Amniotic epithelial cell (primary cell): ENCODE results near the gene PRCD.
"Not testable (repeated sequence)": the region's sequence is repeated elsewhere in the genome, so short reads cannot be mapped to it uniquely, and the experiment has no call there.

ENCODE experiments used
- DNase-seq: peaks from one replicate; pipeline ENCODE4 v3.0.0-alpha.2; 2010; ENCODE audit warnings: low read depth

The PRCD gene

DNA sequence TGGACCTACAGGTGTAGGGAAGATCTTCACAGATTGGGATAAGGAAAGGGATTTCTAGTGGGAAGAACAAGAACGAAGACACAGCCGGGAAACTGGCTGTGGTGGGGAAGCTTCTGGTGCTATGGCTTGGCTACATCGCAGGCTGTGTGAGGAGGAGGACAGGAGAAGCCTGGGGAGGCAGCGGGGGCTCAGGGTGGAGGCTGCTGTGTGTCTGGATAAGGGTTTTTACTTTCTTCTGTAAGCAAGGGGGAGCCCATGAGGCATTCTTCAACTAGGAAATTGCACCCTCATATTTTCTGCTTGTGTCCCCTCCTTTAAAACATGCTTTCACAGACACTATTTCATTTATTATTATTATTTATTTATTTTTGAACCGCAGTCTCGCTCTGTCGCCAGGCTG, 35.7 kb upstream of the PRCD start:
- DNase-seq: no peak

DNA sequence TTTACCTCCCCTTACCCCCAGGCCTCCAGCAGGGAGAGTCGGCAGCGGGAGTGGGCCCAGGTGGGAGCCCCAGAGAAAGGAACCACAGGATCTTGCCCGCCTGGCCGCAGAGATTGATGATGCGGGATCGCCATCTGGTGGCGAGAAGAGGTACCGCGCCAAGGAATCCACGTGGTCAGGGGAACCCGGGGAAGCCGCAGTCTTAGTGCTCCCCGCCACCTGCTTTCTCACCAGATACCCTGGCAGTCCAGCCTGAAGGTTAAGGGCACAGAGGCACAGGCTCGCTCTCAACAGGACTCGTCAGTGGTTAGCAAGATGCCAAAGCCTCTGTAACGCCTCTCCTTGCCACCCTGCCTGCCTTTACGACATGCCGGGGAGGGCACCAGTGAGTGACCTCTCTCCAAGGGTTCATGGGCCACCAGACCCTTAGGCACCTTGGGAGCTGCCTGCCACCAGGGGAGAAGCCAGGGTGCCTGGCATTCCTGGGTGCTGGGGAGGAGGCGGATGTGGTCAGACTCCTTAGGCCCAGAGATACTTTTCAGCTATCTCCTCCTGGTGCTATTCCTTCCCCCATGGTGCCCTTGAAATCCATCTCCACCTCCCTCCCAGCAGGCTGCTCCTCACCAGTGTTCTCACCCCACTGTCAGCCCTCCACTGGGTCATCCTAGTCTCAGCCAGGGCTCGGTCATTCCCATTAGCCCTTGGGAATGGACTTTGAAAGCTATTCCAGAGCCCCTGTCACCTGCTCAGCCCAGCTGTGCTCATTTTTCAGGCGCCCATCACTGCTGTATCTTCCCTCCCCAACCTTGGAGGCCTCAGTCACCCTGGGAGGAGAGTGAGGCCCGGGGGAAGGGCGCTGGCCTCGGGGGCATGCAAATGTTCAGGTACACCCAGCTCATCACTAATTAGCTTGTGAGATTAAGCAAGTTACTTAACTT, 33.2 kb upstream of the PRCD start:
- peak; percentile 37 for DNase-seq

DNA sequence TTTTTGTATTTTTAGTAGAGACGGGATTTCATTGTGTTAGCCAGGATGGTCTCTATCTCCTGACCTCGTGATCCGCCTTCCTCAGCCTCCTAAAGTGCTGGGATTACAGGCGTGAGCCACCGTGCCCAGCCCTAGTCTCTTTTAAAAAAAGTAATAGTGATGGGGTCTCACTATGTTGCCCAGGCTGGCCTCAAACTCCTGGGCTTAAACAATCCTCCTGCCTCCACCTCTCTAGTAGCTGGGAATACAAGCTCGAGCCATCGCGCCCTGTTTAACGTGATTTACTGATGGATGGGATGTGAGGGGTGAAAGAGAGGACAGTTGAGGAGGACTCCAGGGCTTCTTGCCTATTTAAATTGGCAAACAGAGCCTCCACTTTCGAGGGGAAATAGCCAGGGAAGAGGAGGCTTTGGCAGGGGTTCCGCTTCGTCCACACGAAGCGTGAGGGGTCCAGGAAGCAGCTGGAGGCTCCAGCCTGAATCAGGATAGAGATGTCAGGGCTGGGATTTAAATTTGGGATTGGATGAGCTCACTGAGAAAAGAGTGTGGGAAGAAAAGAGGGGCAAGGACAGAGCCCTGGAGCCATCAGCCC, 31.3 kb upstream of the PRCD start:
- not testable (repeated sequence) for DNase-seq

DNA sequence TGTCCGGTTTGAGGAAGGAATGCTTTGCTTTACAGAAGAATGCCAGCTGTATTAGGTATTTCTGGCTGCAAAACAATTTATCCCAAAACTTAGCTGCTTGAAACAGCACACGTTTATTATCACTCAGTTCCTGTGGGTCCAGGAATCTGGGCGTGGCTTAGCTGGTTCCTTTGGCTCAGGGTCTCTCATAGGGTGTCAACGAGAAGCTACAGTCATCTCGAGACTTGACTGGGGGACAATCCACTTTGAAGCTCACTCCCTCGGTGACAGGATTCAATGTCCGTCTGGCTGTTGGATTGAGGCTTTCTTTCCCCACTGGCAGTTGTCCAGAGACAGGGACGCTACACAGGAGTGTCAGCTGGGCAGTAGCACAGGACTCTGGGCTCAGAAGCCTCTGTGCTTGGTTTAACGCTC, 29.0 kb upstream of the PRCD start:
- no peak for DNase-seq

DNA sequence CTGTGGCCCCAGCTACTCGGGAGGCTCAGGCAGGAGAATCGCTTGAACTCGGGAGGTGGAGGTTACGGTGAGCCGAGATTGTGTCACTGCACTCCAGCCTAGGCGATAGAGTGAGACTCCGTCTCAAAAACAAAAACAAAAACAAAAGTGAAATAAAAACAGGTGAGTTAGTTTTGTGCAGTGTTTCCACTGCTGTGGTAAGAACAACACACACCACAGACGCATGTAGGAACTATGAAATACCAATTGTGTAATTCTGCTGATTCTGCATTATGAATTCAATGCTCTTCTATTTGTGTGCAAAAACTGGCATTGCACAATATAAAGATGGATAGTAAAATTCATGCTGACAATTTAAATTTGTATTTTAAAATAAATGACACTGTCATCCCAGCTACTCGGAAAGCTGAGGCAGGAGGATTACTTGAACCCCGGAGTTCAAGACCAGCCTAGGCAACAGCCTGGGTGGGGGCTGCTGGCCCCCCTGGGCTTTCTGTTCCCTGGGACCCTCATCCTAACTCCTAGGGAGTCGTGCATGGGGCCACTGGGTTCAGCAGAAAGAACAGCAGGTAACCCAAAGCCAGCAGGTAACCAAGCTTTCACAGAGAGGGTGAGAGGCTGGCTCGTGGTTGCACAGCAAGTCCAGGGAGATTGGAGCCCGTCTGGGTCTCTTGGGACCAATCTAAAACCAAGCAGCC, 28.0 kb upstream of the PRCD start:
- DNase-seq: peak; percentile 60

DNA sequence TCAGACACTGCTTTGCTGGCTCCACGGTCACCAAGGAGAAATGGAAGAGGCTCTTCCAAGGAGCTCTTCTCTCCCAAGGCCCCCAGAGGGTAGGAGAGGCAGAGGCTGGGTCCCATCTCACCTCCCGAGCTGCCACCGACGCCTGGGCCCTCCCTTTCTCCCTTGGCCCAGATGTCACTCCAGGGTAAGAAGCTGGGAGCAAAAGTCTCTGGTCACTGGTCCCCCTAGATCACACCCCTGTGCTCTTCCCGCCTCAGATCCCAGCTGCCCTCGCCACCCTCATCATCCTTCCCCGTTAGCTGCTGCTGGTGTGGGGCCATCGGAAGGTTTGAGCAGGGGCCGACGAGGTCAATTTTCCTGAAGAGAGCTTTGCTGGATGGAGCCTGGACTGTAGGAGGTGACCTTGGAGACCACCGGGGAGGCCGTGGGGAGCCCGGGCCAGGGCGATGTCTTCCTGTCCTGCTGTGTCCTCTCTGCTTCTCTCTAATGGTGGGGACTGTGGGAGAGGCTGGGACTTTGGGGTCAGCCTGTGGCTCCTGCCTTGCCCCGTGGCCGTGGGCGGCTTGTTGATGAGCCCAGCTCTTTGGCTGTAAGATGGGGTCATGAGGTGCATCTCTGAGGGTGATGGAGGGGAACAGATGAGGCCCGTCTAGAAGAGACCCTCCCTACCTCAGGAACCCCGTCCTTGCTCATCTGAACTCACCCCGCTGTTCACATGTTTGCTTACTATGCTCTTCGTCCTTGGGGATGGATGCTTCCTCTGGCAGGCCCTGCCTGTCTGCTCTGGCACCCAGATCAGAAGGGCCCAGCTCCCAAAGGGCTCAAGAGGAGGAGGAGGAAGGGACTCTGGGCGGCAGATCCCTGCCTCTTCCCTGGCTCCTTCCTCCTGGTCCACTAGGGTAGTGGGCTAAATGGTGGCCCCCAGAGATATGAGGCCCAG, 27.2 kb upstream of the PRCD start:
- no peak for DNase-seq

DNA sequence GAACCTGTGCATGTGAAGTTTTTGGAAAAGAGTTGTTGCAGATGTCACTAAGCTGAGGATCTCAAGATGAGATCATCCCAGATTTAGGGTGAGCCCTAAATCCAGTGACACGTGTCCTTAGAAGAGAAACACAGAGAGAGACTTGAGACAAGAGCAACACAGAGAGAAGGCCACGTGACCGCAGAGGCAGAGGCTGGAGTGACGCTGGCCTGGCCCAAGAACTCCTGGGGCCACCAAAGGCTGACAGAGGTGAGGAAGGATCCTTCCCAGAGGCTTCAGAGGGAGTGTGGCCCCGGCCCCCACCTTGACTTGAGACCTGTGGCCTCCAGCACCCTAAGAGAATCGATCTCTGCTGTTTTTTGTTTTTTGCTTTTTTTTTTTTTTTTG, 26.5 kb upstream of the PRCD start:
- DNase-seq: no peak

DNA sequence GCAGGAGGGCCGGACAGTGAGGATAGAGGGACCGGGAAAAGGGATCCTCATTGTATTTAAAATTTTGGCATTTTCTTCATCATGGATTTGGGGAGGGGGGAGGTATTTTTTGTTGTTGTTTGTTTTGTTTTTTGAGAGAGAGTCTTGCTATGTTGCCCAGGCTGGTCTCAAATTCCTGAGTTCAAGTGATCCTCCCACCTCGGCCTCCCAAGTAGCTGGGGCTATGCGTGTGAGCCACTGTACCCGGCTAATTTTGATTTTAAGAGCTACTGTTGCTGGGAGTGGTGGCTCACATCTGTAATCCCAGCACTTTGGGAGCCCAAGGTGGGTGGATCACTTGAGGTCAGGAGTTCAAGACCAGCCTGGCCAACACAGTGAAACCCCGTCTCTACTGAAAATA, 25.5 kb upstream of the PRCD start:
- not testable (repeated sequence) for DNase-seq

DNA sequence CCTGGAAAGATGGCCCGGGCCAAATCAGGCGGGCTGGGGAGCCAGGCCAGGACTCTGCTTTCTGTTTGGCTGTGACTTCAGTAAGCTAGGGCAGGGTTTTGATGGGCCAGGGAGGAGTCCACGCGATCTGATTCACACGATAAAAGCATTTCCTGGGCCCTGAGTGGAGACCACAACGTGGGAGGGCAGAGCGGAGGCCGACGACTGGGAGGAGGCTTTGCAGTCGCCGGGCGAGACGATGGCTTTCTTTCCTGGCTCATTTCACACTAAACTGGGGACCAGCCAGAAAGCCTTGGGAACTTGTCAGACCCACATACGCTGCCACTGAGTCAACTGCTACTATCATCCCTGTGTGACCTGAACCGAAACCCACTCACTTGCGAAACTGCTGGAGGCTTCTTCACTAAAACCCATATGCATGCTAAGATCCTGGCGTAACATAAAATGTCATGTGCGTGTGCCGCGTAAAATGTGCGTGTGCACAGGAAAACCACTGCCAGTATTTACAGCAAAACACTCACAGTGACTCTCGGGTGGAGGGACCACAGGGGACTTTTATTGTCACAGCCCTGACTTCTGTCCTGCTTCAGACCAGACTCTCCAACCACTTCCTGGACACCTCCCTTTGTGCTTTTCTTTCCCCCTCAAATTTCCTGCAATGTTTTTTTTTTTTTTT, 24.4 kb upstream of the PRCD start:
- DNase-seq: peak; percentile 83

DNA sequence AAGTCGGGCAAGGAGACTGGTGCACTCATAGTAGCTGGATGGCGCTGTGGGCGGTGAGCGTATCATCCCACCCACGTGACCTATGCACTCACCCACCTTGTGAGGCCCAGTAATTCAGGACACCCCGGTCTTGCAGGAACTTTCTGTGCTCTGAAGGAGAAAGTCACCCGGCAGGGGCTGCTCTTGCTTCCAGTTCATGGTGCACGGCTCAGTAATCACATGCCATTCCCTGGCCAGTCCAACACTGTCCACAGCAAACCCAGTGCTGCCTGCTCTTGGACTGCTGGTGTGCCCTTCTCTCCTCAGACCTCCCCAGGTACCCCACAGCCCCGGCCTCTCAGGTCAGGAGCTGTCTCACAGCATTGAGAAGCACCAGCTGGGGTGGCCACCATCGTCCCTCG, 22.2 kb upstream of the PRCD start:
- peak; percentile 24 for DNase-seq

DNA sequence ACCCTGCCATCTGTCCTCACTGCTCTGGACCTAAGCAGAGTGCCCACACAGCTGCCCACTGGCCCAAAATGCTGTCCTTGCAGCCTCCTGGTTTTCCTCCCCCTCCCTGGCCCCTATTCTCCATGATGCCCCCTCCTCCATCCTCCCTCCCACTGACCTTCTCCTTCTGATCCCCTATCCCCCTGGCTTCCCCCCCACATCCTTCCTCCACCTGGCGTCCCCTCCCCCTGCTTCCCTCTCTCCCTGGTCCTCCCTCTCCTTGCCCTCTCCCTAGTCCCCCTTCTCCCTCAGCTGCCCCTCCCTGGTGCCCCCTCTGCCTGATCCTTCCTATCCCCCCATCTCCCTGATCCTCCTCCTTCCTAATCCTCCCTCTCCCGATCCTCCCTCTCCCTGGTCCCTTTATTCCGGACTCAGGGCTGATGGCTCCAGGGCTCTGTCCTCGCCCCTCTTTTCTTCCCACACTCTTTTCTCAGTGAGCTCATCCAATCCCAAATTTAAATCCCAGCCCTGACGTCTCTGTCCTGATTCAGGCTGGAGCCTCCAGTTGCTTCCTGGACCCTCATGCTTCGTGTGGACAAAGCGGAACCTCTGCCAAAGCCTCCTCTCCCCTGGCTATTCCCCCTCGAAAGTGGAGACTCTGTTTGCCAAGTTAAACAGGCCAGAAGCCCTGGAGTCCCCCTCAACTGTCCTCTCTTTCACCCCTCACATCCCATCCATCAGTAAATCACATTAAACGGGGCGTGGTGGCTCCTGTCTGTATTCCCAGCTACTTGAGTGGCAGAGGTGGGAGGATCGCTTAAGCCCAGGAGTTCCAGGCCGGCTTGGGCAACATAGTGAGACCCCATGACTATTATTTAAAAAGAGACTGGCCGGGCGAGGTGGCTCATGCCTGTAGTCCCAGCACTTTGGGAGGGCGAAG, 20.5 kb upstream of the PRCD start:
- DNase-seq: no peak

DNA sequence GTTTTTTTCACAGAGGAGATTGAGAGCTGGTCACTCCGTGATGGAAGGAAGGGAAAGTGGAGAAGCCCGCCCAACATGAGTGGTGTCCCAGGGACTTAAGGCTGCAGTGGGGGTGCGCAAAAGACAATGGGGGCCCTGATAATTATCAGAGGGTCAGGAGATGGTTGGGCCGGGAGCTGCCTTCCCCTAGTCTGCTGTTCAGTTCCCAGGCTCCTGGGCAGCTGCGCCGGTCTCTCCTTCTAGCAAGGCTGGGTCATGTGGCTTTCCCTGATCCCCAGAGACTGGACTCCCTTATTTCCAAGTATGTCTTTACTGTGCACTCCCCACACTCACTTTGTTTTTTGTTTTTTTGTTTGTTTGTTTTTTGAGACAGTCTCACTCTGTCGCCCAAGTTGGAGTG, 18.6 kb upstream of the PRCD start:
- DNase-seq: no peak

DNA sequence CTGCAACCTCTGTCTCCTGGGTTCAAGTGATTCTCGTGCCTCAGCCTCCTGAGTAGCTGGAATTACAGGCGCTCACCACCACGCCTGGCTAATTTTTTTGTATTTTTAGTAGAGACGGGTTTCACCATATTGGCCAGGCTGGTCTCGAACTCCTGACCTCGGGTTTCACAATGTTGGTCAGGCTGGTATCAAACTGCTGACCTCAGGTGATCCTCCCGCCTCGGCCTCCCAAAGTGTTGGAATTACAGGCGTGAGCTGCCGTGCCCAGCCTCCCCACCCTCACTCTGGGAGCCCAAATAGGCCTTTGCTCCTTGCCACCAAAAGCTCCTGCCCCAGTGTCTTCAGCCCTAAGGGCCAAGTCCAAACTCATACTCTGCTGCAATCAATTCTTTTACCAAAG, 18.2 kb upstream of the PRCD start:
- not testable (repeated sequence) for DNase-seq

DNA sequence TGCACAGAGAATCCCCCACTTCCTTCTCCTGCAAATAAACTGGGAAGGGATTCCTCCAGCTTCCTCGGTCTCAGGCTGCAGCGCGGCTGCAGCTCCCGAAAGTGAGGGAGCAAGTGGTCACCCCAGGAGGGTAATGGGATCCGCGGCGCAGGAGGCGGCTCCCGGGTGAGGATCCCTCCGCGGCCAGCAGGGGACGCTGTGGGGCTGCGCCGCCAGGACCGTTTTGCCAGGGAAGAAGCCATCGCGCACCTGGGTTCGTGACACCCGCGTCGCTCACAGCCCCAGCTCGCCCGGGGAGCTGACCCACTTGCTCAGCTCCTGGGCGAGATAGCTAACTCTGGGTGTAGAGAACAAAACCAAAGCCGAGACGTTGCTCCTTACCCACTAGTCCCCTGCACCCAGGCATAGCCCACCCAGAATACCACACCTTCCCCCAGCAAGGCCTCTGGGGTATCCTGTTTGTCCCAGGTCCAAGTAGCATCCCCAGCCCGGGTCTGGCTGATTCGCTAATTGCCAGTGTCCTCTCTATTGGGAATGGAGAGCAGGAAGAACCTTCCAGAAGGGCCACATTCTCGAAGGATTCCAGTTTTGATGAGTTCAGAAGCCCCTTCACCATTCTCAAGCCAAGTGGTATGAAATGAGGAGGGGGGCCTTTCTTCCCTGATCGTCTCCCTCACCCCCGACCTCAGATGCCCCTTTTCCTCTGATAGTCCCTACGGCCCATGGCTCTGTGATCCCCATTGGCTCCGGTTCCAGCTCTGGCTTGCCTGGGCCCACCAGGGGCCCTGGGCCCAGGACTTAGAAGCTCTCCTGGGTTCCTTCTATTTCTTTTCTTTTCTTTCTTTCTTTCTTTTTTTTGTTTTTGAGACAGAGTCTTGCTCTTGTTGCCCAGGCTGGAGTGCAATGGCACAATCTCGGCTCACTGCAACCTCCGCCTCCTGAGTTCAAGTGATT, 16.5 kb upstream of the PRCD start:
- no peak for DNase-seq

DNA sequence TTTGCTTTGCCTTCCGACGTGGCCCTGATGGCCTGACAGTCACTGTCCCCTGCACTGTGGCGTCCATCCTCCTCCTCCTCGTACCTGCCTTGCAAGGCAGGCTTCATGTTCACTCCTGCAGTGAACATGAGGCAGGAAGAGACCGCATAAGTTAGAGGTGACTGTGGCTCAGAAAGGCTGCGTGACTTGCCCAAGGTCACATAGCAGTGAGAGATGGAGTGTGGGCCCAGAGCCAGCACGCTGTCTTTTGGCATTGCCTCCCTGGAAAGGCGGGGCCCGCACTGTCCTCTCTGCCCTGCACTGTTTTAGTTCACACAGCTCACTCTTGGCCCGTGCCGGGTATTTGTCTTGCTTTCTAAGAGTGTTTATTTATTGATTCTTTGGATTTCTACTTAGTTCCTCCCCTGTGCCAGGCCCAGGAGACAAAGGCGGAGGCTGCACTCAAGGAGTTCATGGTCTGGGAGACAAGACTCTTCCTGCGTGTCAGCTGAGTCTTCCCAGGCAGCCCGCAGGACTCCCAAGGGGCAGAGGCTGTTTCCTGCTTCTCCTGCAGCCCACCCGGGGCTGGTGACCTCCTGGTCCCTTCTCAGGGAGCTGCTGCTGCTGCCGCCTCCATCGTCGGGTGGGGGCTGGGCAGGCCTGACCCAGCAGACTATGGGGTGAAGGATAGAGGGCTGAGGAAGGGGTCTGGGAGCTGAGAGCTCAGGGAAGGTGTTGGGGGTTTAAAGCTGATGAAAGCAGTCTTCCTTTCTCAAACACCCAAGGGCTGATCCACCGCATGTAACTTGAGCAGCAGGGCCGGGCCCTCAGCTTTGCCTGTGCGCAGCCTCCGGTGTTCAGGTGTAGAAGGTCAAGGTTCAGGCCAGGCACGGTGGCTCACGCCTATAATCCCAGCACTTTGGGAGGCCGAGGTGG, 15.0 kb upstream of the PRCD start:
- no peak for DNase-seq

DNA sequence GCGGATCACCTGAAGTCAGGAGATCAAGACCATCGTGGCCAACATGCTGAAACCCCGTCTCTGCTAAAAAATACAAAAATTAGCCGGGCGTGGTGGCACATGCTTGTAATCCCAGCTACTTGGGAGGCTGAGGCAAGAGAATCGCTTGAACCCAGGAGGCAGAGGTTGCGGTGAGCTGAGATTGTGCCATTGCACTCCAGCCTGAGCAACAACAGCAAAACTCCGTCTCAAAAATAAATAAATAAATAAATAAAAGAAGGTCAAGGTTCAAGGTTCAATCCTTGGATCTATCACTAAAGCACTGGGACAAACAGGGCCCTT, 14.4 kb upstream of the PRCD start:
- not testable (repeated sequence) for DNase-seq

DNA sequence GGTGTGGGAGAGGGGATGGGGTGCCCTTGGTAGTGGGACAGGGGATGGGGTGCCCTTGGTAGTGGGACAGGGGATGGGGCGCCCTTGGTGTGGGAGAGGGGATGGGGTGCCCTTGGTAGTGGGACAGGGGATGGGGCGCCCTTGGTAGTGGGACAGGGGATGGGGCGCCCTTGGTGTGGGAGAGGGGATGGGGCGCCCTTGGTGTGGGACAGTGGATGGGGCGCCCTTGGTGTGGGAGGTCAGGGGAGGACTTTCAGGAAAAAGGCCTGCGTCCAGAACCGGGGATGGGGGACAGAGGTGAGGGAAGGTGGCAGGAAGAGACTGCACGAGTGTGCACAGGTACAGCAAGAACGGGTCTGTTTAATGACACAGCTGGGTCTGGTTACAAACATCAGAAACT, 12.8 kb upstream of the PRCD start:
- not testable (repeated sequence) for DNase-seq
